NCI-H2107 treated with DMSO at 0.1 percent for 48 hours (cell line): ENCODE data around the gene KCTD13.
"Not testable (repeated sequence)": the region's sequence is repeated elsewhere in the genome, so short reads cannot be mapped to it uniquely, and the experiment has no call there.

Experiments
- DNase-seq: peaks from one replicate; lab custom pipeline; 2025; ENCODE audit not compliant: unreplicated experiment; lab: John Stamatoyannopoulos, UW

The KCTD13 gene

GRCh38 chr16:29947897-29948296 lies 21.9 kb upstream of the KCTD13 start:
- DNase-seq = no peak

GRCh38 chr16:29943846-29944799 lies 18.1 kb upstream of the KCTD13 start:
- peak; percentile 88 for DNase-seq

GRCh38 chr16:29940656-29941055 lies 14.6 kb upstream of the KCTD13 start:
- no peak for DNase-seq

DNA sequence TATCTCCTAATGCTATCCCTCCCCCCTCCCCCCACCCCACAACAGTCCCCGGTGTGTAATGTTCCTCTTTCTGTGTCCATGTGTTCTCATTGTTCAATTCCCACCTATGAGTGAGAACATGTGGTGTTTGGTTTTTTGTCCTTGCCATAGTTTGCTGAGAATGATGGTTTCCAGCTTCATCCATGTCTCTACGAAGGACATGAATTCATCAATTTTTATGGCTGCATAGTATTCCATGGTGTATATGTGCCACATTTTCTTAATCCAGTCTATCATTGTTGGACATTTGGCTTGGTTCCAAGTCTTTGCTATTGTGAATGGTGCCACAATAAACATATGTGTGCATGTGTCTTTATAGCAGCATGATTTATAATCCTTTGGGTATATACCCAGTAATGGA lies 5.7 kb upstream of the KCTD13 start:
- not testable (repeated sequence) for DNase-seq

DNA sequence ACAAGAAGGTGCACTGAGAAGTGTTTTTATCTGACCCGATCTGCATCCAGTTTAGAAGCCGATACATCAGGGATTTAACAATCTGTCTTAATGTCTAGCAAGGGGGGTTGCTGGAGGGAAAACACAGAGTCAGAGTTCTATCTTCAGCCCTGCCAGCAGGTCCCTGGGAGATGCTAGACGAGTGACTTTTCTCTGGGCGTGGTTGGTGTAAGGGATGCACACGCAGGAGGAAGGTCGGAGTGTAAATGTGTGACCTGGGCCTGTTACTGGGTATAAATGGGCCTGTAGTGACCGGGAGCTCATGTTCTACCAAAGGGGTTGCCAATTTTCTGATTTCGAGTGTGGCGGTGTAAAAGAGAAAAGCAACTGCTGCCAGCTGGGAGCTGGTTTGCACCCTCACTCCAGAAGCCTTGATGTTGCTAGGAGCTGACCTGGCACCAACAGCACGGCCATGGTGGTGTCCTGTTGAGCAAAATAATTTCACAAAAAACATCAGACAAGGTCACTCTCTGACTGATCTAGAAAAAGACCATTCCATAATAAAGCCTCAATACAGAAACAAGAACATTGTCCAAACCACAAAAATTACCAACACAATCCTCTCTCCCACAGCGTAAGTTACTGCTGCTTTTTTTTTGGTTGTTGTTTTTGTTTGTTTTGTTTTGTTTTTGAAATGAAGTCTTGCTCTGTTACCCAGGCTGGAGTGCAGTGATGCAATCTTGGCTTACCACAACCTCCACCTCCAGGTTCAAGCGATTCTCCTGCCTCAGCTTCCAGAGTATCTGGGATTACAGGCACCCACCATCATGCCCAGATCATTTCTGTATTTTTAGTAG lies 1.3 kb upstream of the KCTD13 start:
- peak; percentile 35 for DNase-seq

DNA sequence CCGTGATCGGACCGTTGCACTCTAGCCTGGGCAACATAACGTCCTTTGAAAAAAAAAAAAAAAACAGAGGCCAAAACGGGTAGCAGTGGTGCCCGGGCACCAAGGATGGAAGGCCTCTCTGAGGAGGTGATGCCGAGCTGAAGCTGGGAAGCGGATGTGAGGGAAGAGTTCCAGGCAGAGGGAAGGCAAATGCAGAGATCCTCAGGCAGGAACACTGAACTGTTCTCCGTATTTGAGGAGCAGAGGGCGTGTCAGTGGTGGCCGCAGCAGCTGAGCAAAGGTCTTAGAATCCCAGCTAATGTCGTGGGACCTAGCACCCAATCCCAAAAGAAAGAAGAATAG lies 656 bp upstream of the KCTD13 start:
- DNase-seq = peak; percentile 35

- DNase-seq = no peak
Observed at GRCh38 chr16:29925105-29925756, 795 bp downstream of the KCTD13 start.

GRCh38 chr16:29922986-29923501 lies 3.0 kb downstream of the KCTD13 start:
- no peak for DNase-seq

- no peak for DNase-seq
Observed at GRCh38 chr16:29922326-29922725, 3.7 kb downstream of the KCTD13 start.

GRCh38 chr16:29921034-29921385 lies 5.0 kb downstream of the KCTD13 start:
- DNase-seq = no peak

GRCh38 chr16:29920288-29921033 lies 5.6 kb downstream of the KCTD13 start:
- no peak for DNase-seq

DNA sequence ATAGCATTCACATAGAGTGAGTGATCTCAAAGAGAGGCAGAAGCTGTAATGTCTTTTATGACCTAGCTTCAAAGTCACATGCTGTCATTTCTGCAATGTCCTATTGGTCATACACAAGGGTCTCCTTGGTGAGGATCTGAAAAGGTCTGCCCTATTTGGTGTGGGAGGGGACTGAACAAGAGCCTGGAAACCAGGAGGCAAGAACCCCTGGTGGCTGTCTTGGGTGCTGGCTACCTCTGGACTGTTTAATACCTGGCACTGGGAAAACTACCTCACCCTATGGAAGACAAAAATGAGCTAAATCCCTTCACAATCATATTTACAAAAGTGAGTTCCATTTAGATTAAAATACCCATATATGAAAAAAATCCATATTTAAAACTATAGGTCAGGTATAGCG lies 9.0 kb downstream of the KCTD13 start:
- DNase-seq = no peak

DNA sequence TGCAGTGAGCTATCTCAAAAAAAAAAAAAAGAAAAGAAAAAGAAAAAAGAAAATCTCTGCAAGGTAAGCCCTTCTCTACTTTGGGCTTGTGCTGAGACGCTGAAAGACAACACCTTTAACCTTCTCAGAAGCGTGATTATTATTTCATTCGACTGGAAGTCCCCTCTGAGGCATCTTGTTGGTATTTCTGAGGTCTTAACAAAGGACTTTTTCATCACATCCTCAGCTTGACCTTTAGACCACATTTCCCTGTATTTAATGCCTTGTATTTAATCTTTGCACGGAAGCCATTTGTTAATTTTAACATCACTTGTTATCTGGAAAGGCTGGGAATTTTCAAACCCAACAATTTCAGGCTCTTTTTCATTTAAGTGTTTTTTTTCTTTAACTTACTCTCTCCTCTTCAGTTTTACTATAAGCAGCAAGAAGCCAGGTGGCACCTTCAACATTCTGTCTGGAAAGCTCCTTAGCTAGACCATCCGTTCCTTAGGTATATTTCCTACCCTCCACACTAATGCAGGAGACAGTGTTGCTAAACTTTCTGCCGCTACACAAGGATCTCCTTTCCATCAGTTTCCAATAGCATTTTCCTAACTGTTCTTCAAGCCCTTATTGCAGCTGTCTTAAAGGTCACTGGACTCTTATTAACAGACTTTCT lies 10.3 kb downstream of the KCTD13 start:
- DNase-seq = no peak

DNA sequence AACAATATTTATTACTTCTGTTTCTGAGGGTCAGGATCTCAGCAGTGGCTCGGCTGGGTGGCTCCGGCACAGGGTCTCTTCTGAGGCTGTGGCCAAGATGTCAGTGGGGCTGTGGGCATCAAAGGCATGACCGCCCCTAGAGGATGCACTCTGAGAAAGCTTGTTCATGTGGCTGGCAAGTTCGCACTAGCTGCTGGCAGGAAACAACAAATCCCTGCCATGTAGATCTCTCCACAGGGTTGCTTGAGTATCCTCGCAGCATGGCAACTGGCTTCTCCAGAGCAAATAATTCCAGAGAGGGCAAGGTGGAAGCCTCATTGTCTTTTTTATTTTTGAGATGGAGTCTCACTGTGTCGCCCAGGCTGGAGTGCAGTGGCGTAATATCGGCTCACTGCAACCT lies 12.5 kb downstream of the KCTD13 start:
- DNase-seq = no peak

DNA sequence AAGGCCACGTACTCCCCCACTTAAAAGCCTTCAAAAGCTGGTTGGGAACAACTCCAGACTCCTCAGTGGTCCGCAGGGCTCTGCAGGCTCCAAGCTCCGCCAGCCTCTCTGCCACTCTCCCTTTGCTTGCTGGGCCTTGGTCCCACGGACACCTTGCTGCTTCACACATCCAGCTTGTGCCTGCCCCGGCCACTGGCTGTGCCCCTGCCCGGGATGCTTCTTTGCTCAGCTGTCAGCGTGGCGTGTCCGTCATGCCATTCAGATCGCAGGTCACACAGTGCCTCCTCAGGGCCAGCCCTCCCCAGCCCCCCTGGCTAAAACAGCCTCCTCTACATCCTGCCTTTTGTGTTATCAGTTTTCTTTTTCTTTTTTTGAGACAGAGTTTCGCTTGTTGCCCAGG lies 13.9 kb downstream of the KCTD13 start:
- DNase-seq = no peak

DNA sequence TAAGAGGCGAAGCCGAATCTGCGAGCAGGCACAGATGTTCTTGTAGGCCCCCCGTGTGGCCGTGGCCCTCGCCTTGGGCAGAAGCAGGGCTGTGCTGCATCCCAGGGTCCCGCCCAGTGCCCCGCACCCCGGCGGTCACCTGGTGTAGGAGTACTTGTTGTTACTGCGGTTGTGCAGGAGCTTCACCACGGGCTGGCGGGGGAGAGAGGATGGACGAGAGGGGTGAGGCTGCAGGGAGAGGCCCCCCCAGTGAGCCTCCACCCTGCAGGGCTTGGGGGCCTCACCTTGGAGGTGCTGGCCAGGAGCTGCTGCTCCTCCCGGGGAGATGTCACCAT lies 14.4 kb downstream of the KCTD13 start:
- no peak for DNase-seq

- DNase-seq = no peak
Observed at GRCh38 chr16:29910819-29911675, 15.0 kb downstream of the KCTD13 start.

- DNase-seq = not testable (repeated sequence)
Observed at GRCh38 chr16:29909851-29910250, 16.2 kb downstream of the KCTD13 start.

- no peak for DNase-seq
Observed at GRCh38 chr16:29909391-29909790, 16.6 kb downstream of the KCTD13 start.
